Calu3 (cell line): ENCODE results near the gene PSTPIP2. TPM values are rescaled to one million over a fixed set of nuclear protein-coding genes. Genes with fewer than 3 reads are reported as not detected.
"Not testable (repeated sequence)": the region's sequence is repeated elsewhere in the genome, so short reads cannot be mapped to it uniquely, and the experiment has no call there.

ENCODE experiments used
- BruUV-seq: library from RNA; stranded (reverse); fragments of 400-500 nt; replicated peaks from 2 replicates; lab custom pipeline; 2021; lab: Mats Ljungman, UMichigan
- CTCF ChIA-PET: fragments of 300-600 bp; sonication (Branson Sonifier 250); formaldehyde crosslinking; loops from one replicate; lab custom pipeline; 2022; ENCODE audit warnings: antibody characterized with exemption; lab: Charles Lee
- DNase-seq: peaks from one replicate; pipeline ENCODE4 v3.0.0; 2022
- H3K27ac Mint-ChIP-seq: one replicate; pipeline ENCODE4 v1.8.0; 2022; ENCODE audit warnings: mixed read lengths; ENCODE audit not compliant: unreplicated experiment
- H3K27me3 Mint-ChIP-seq: one replicate; pipeline ENCODE4 v1.8.0; 2022; ENCODE audit warnings: mixed read lengths; ENCODE audit not compliant: unreplicated experiment
- H3K36me3 Mint-ChIP-seq: one replicate; pipeline ENCODE4 v1.8.0; 2022; ENCODE audit warnings: mild to moderate bottlenecking, moderate library complexity, mixed read lengths; ENCODE audit not compliant: insufficient read depth, unreplicated experiment
- H3K4me1 Mint-ChIP-seq: one replicate; pipeline ENCODE4 v1.8.0; 2022; ENCODE audit warnings: mild to moderate bottlenecking, low read depth, mixed read lengths; ENCODE audit not compliant: unreplicated experiment
- H3K4me3 Mint-ChIP-seq: one replicate; pipeline ENCODE4 v1.8.0; 2022; ENCODE audit warnings: mild to moderate bottlenecking, low read depth, moderate library complexity, mixed read lengths; ENCODE audit not compliant: unreplicated experiment
- H3K9me3 Mint-ChIP-seq: one replicate; pipeline ENCODE4 v1.8.0; 2022; ENCODE audit warnings: low read depth, mixed read lengths; ENCODE audit not compliant: unreplicated experiment
- CTCF ChIP-seq: fragments of 200-600 bp; IDR thresholded peaks from one replicate; pipeline ENCODE4 v1.8.0; 2022; ENCODE audit warnings: antibody characterized with exemption; ENCODE audit not compliant: unreplicated experiment
- intact Hi-C: fragments of 100-400 bp; cut with micrococcal nuclease; formaldehyde crosslinking; loops from one replicate; pipeline ENCODE4 v1.10.0; 2022; ENCODE audit not compliant: unreplicated experiment
- total RNA-seq: library from RNA; stranded (reverse); gene quantifications from 2 replicates; pipeline ENCODE4 v1.2.3, GENCODE V29; 2022

Gene PSTPIP2
- total RNA-seq, 1 experiment from 2014 or later: 2.6 TPM

- BruUV-seq: no TSS peak
- no peak for DNase-seq
- H3K27ac Mint-ChIP-seq: no peak overlapping the region
- peaks cover 17% of the 10 kb centered on the region for H3K4me1 Mint-ChIP-seq
- CTCF ChIA-PET: no interaction called here
- no peak for TF ChIP-seq CTCF
- no peaks in the 10 kb centered on the region for H3K36me3 Mint-ChIP-seq
- H3K9me3 Mint-ChIP-seq: peaks cover 3% of the 10 kb centered on the region
- H3K27me3 Mint-ChIP-seq: peaks cover 11% of the 10 kb centered on the region
- intact Hi-C loops: no loop called here
- H3K4me3 Mint-ChIP-seq: no peak overlapping the region
Measured at GRCh38 chr18:46053368-46054095, 18.5 kb downstream of the PSTPIP2 start.

- BruUV-seq: no TSS peak
Measured at GRCh38 chr18:46051731-46052461, 20.2 kb downstream of the PSTPIP2 start.

GRCh38 chr18:46050268-46050667 lies 21.8 kb downstream of the PSTPIP2 start:
- intact Hi-C loops: no loop called here

More at GRCh38 chr18:46051731-46052461, 20.2 kb downstream of the PSTPIP2 start:
- H3K4me1 Mint-ChIP-seq: peaks cover 17% of the 10 kb centered on the region
- TF ChIP-seq CTCF: no peak
- no peak overlapping the region for H3K27ac Mint-ChIP-seq
- no peak overlapping the region for H3K4me3 Mint-ChIP-seq
- intact Hi-C loops: no loop called here
- no peak for DNase-seq
- CTCF ChIA-PET: no interaction called here
- H3K27me3 Mint-ChIP-seq: peaks cover 11% of the 10 kb centered on the region
- peaks cover 3% of the 10 kb centered on the region for H3K9me3 Mint-ChIP-seq
- H3K36me3 Mint-ChIP-seq: no peaks in the 10 kb centered on the region

GRCh38 chr18:46048641-46049040 lies 23.4 kb downstream of the PSTPIP2 start:
- no peak overlapping the region for H3K4me3 Mint-ChIP-seq
- peaks cover 17% of the 10 kb centered on the region for H3K4me1 Mint-ChIP-seq
- DNase-seq: no peak
- BruUV-seq: no TSS peak
- no peak for TF ChIP-seq CTCF
- no peaks in the 10 kb centered on the region for H3K27me3 Mint-ChIP-seq
- intact Hi-C loops: no loop called here
- CTCF ChIA-PET: no interaction called here
- H3K9me3 Mint-ChIP-seq: no peaks in the 10 kb centered on the region
- no peaks in the 10 kb centered on the region for H3K36me3 Mint-ChIP-seq
- no peak overlapping the region for H3K27ac Mint-ChIP-seq

More at GRCh38 chr18:46050268-46050667, 21.8 kb downstream of the PSTPIP2 start:
- Mint-ChIP-seq H3K27me3 (peaks cover 11% of the 10 kb centered on the region), H3K36me3 (no peaks in the 10 kb centered on the region), H3K27ac (no peak overlapping the region), H3K4me3 (no peak overlapping the region), H3K4me1 (peaks cover 17% of the 10 kb centered on the region), H3K9me3 (peaks cover 3% of the 10 kb centered on the region)
- BruUV-seq: no TSS peak
- CTCF ChIA-PET: no interaction called here
- no peak for DNase-seq
- TF ChIP-seq CTCF: no peak

GRCh38 chr18:46047369-46047768 lies 24.7 kb downstream of the PSTPIP2 start:
- H3K27ac Mint-ChIP-seq, H3K36me3 Mint-ChIP-seq, H3K4me3 Mint-ChIP-seq, H3K9me3 Mint-ChIP-seq, intact Hi-C loops, H3K27me3 Mint-ChIP-seq, DNase-seq, BruUV-seq: not testable (repeated sequence)
- CTCF ChIA-PET: interaction anchor here (0.5 kb wide), 1 partner anchor 156 kb away, joined by 3 read pairs; no protein-coding TSS in a partner anchor
- H3K4me1 Mint-ChIP-seq: peaks cover 22% of the 10 kb centered on the region
